Endothelial cell of umbilical vein (primary cell): ENCODE results near the gene AUTS2.

ENCODE experiments used
- EZH2 ChIP-seq: IDR thresholded peaks from 2 replicates; pipeline ENCODE4 v1.6.1; 2012; ENCODE audit warnings: borderline replicate concordance, low read depth, mild to moderate bottlenecking, moderate library complexity, low read length, inconsistent platforms; ENCODE audit not compliant: severe bottlenecking
- FOS ChIP-seq: IDR thresholded peaks from 2 replicates; pipeline ENCODE4 v1.6.1; 2011; ENCODE audit warnings: mild to moderate bottlenecking, low read length, moderate library complexity, borderline replicate concordance; ENCODE audit not compliant: insufficient read depth
- GATA2 ChIP-seq: IDR thresholded peaks from 2 replicates; pipeline ENCODE4 v1.7.0; 2011; ENCODE audit warnings: low read depth, mild to moderate bottlenecking, moderate library complexity, mixed read lengths, low read length; ENCODE audit not compliant: insufficient read length, insufficient read depth
- POLR2A ChIP-seq: IDR thresholded peaks from 2 replicates; pipeline ENCODE4 v1.6.1; 2012; ENCODE audit warnings: low read depth, mild to moderate bottlenecking, control low read depth, low read length
- POLR2AphosphoS5 ChIP-seq: IDR thresholded peaks from 2 replicates; pipeline ENCODE4 v1.6.1; 2012; ENCODE audit warnings: low read depth, mild to moderate bottlenecking, control low read depth, low read length, moderate library complexity; ENCODE audit not compliant: insufficient read depth
- TF ChIP-seq, protein P1 (sequence below), 2 donors: IDR thresholded peaks; 1 replicate in 1 of 2; 2 replicates in 1 of 2; pipeline ENCODE4 v1.5.1; 2011; ENCODE audit warnings: low read length in 2 of 2, mild to moderate bottlenecking in 2 of 2, moderate library complexity in 2 of 2, control low read depth in 1 of 2, inconsistent platforms in 1 of 2, low read depth in 1 of 2; ENCODE audit not compliant: insufficient read depth in 1 of 2; ENCODE audit errors: extremely low read depth in 1 of 2

DNA sequence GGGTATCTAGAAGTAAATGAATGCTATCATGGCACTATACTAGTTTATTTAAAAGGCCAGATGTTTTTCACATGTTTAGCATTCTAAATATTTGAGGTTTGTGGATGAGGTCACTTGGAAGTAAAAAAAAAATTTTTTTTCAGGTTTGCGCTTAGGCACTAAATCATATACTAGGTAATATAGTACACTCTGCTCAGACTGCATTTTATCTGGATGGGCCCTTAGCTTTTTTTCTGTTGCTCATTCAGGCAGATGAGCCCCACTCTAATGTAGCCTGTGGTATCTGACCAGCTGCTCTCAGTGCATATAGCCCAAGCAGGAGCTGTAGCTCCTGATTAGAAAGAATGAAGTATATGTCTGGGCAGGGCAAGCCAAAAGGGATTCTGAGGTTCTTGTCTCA lies 210.1 kb downstream of the AUTS2 start:
- TF ChIP-seq POLR2A, result no peak
- TF ChIP-seq, protein P1, sequence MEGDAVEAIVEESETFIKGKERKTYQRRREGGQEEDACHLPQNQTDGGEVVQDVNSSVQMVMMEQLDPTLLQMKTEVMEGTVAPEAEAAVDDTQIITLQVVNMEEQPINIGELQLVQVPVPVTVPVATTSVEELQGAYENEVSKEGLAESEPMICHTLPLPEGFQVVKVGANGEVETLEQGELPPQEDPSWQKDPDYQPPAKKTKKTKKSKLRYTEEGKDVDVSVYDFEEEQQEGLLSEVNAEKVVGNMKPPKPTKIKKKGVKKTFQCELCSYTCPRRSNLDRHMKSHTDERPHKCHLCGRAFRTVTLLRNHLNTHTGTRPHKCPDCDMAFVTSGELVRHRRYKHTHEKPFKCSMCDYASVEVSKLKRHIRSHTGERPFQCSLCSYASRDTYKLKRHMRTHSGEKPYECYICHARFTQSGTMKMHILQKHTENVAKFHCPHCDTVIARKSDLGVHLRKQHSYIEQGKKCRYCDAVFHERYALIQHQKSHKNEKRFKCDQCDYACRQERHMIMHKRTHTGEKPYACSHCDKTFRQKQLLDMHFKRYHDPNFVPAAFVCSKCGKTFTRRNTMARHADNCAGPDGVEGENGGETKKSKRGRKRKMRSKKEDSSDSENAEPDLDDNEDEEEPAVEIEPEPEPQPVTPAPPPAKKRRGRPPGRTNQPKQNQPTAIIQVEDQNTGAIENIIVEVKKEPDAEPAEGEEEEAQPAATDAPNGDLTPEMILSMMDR (IDR thresholded peaks at IDR 0.05; ENCODE audit: extremely low read depth in 1 of 2, insufficient read depth in 1 of 2, low read depth in 1 of 2, low read length in 2 of 2), result no peak
- TF ChIP-seq POLR2AphosphoS5, result no peak
- TF ChIP-seq GATA2, result no peak
- no peak for TF ChIP-seq EZH2
- no peak for TF ChIP-seq FOS
